H1 (cell line): ENCODE results near the gene WIPF3. TPM values are rescaled to one million over a fixed set of nuclear protein-coding genes. Genes with fewer than 3 reads are reported as not detected.

Experiments used
- ATF2 ChIP-seq: IDR thresholded peaks from 2 replicates; pipeline ENCODE4 v1.6.1; 2012; ENCODE audit warnings: low read length, inconsistent platforms
- BCL11A ChIP-seq, 2 experiments: IDR thresholded peaks; one replicate each; pipeline ENCODE4 v1.6.1; 2011; ENCODE audit warnings: low read depth in 2 of 2, low read length in 2 of 2, mild to moderate bottlenecking in 2 of 2
- CHD1 ChIP-seq: IDR thresholded peaks from 2 replicates; pipeline ENCODE4 v1.6.1; 2012; ENCODE audit warnings: low read depth, low read length, improper control_type of control experiment
- CHD2 ChIP-seq: IDR thresholded peaks from 2 replicates; pipeline ENCODE4 v1.6.1; 2012; ENCODE audit warnings: low read length, improper control_type of control experiment
- CHD7 ChIP-seq: fragments of 300-600 bp; sonication (generic); IDR thresholded peaks from 2 replicates; pipeline ENCODE4 v1.7.1; 2012; ENCODE audit warnings: low read length, moderate library complexity, mild to moderate bottlenecking, inconsistent platforms; ENCODE audit not compliant: insufficient replicate concordance
- EGR1 ChIP-seq: IDR thresholded peaks from 2 replicates; pipeline ENCODE4 v1.6.1; 2011; ENCODE audit warnings: low read depth, low read length, borderline replicate concordance
- MAFK ChIP-seq: IDR thresholded peaks from 2 replicates; pipeline ENCODE4 v1.6.1; 2012; ENCODE audit warnings: low read depth, mild to moderate bottlenecking, improper control_type of control experiment, low read length
- SIX5 ChIP-seq: IDR thresholded peaks from 2 replicates; pipeline ENCODE4 v1.6.1; 2011; ENCODE audit warnings: mild to moderate bottlenecking, low read depth, low read length
- SP1 ChIP-seq: IDR thresholded peaks from 2 replicates; pipeline ENCODE4 v1.6.1; 2011; ENCODE audit warnings: low read depth, low read length
- SP4 ChIP-seq: IDR thresholded peaks from 2 replicates; pipeline ENCODE4 v1.6.1; 2012; ENCODE audit warnings: low read length, inconsistent platforms
- polyA plus RNA-seq, 7 experiments: library from polyadenylated mRNA; depleted of rRNA in 3 of 7; stranded (reverse) in 5 of 7; unstranded in 2 of 7; fragments of >200 nt in 5 of 7; fragments of 200-250 nt in 2 of 7; gene quantifications; 1 replicate in 5 of 7; 2 replicates in 1 of 7; 4 replicates in 1 of 7; pipeline versions ENCODE4 v1.2.1 to v1.2.3, GENCODE V29; 2011 to 2013; ENCODE audit warnings: missing spikeins in 2 of 7, mixed read lengths in 2 of 7
- total RNA-seq: library from RNA; stranded (reverse); fragmentation: NEBNext Ultra II Directional; extraction: Animal tissue kit (Norgen Biotek cat#: 25700); gene quantifications from 2 replicates; pipeline ENCODE4 v1.2.1, GENCODE V29; 2021

The WIPF3 gene
- total and polyA plus RNA-seq, 2 of the 8 experiments (the other 6 are each of a cell fraction or from before 2014, with no cell fraction given): 5.0 to 12.1 TPM

- TF ChIP-seq SIX5: no peak
- TF ChIP-seq MAFK: no peak
- TF ChIP-seq CHD2: no peak
- 0 out of 2 replicates have a peak, but pooled peaks have one; percentile 19 for TF ChIP-seq SP1
- TF ChIP-seq ATF2: no peak
- TF ChIP-seq CHD1: no peak
- no peak for TF ChIP-seq BCL11A (IDR thresholded peaks at IDR 0.05; ENCODE audit: low read depth in 2 of 2, low read length in 2 of 2)
- no peak for TF ChIP-seq EGR1
- no peak for TF ChIP-seq SP4
- TF ChIP-seq CHD7: no peak
Observed at GRCh38 chr7:29921404-29922010, 115.2 kb downstream of the WIPF3 start (continued).
